Osteocyte (in vitro differentiated cells): ENCODE results near the gene KHNYN. TPM values are rescaled to one million over a fixed set of nuclear protein-coding genes. Genes with fewer than 3 reads are reported as not detected.
A peak's percentile ranks its signal among the peaks of the same experiment; 100 is the strongest.
"Not testable (repeated sequence)": the region's sequence is repeated elsewhere in the genome, so short reads cannot be mapped to it uniquely, and the experiment has no call there.

Source experiments
- DNase-seq: peaks from one replicate; pipeline ENCODE4 v3.0.0; 2021; ENCODE audit warnings: mixed read lengths; ENCODE audit not compliant: unreplicated experiment; ENCODE audit errors: extremely low spot score
- H3K27ac Mint-ChIP-seq: one replicate; pipeline ENCODE4 v1.8.0; 2021; ENCODE audit warnings: mild to moderate bottlenecking, mixed read lengths; ENCODE audit not compliant: unreplicated experiment
- H3K27me3 Mint-ChIP-seq: one replicate; pipeline ENCODE4 v1.8.0; 2021; ENCODE audit warnings: mixed read lengths; ENCODE audit not compliant: unreplicated experiment
- H3K36me3 Mint-ChIP-seq: one replicate; pipeline ENCODE4 v1.8.0; 2021; ENCODE audit warnings: mixed read lengths; ENCODE audit not compliant: unreplicated experiment
- H3K4me1 Mint-ChIP-seq: one replicate; pipeline ENCODE4 v1.8.0; 2021; ENCODE audit warnings: mixed read lengths; ENCODE audit not compliant: unreplicated experiment
- H3K4me3 Mint-ChIP-seq: one replicate; pipeline ENCODE4 v1.8.0; 2021; ENCODE audit warnings: mild to moderate bottlenecking, moderate library complexity, mixed read lengths; ENCODE audit not compliant: unreplicated experiment
- H3K9me3 Mint-ChIP-seq: one replicate; pipeline ENCODE4 v1.8.0; 2021; ENCODE audit warnings: mixed read lengths; ENCODE audit not compliant: unreplicated experiment
- total RNA-seq: library from RNA; stranded (reverse); gene quantifications from 2 replicates; pipeline ENCODE4 v1.2.1, GENCODE V29; 2021
- TF ChIP-seq, protein P1 (sequence below): fragments of 200-600 bp; sonication (generic); IDR thresholded peaks from 2 replicates; pipeline ENCODE4 v1.5.0; 2021; ENCODE audit warnings: antibody characterized with exemption, mild to moderate bottlenecking, moderate library complexity

Gene KHNYN
- total RNA-seq, 1 donor from 2014 or later = 60.9 TPM

- no peaks in the 10 kb centered on the region for H3K9me3 Mint-ChIP-seq
- H3K27me3 Mint-ChIP-seq = no peaks in the 10 kb centered on the region
- peak within 1 kb of the TSS; percentile 89 for H3K4me3 Mint-ChIP-seq
- peak; percentile 98 for DNase-seq
- H3K27ac Mint-ChIP-seq = peak within 1 kb of the TSS; percentile 100
- H3K4me1 Mint-ChIP-seq = peaks cover 22% of the 10 kb centered on the region
- TF ChIP-seq, protein P1, sequence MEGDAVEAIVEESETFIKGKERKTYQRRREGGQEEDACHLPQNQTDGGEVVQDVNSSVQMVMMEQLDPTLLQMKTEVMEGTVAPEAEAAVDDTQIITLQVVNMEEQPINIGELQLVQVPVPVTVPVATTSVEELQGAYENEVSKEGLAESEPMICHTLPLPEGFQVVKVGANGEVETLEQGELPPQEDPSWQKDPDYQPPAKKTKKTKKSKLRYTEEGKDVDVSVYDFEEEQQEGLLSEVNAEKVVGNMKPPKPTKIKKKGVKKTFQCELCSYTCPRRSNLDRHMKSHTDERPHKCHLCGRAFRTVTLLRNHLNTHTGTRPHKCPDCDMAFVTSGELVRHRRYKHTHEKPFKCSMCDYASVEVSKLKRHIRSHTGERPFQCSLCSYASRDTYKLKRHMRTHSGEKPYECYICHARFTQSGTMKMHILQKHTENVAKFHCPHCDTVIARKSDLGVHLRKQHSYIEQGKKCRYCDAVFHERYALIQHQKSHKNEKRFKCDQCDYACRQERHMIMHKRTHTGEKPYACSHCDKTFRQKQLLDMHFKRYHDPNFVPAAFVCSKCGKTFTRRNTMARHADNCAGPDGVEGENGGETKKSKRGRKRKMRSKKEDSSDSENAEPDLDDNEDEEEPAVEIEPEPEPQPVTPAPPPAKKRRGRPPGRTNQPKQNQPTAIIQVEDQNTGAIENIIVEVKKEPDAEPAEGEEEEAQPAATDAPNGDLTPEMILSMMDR = peak; percentile 7
- H3K36me3 Mint-ChIP-seq = peaks cover 32% of the 10 kb centered on the region
Observed at GRCh38 chr14:24442240-24443052, 12.7 kb downstream of the KHNYN start, which contains the start of gene SDR39U1. Gene SDR39U1 (minus strand): TSS chr14:24442776. CDS start chr14:24442769, 7 bp downstream.

DNA sequence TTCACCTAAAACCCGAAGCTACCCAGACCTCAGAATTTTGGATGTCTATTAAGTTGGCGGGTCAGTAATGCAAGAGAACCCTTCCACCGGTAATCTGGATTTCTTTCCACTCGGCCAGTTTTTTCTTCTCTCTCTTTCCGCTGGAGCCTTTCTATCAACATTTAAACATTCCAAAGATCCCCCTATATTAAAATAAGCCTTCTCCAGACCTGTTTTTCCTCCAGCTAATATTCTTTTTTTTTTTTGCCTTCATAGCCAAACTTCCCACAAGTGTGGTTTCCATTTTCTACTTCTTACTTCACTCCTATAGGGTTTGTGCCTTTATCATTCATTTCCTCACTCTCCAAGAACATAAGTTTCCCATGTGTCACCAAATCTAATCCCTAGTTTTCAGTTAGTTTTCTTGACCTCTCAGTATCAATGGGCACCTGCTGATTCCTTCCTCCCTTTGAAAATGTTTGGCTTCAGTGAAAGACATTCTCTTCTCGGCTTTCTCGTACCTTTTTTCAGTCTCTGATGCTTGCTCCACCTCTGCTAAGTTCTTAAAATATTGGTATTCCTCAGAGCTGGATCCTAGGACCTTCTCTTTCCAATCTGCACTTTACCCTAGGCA, 13.4 kb downstream of the KHNYN start:
- TF ChIP-seq, protein P1 = no peak
- peak overlapping the region; percentile 100 for H3K27ac Mint-ChIP-seq
- peaks cover 22% of the 10 kb centered on the region for H3K4me1 Mint-ChIP-seq
- no peaks in the 10 kb centered on the region for H3K9me3 Mint-ChIP-seq
- peaks cover 25% of the 10 kb centered on the region for H3K36me3 Mint-ChIP-seq
- H3K27me3 Mint-ChIP-seq = no peaks in the 10 kb centered on the region
- peak overlapping the region; percentile 89 for H3K4me3 Mint-ChIP-seq
- DNase-seq = no peak

GRCh38 chr14:24450828-24451227, 21.1 kb downstream of the KHNYN start:
- H3K4me1 Mint-ChIP-seq, H3K27me3 Mint-ChIP-seq, DNase-seq, H3K27ac Mint-ChIP-seq, H3K4me3 Mint-ChIP-seq, H3K9me3 Mint-ChIP-seq: not testable (repeated sequence)
- H3K36me3 Mint-ChIP-seq = peaks cover 28% of the 10 kb centered on the region

- TF ChIP-seq, protein P1 = no peak
- no peaks in the 10 kb centered on the region for H3K27me3 Mint-ChIP-seq
- no peak for DNase-seq
- H3K27ac Mint-ChIP-seq = no peak overlapping the region
- H3K4me1 Mint-ChIP-seq = no peaks in the 10 kb centered on the region
- peaks cover 13% of the 10 kb centered on the region for H3K9me3 Mint-ChIP-seq
- no peak overlapping the region for H3K4me3 Mint-ChIP-seq
- peaks cover 34% of the 10 kb centered on the region for H3K36me3 Mint-ChIP-seq
Observed at GRCh38 chr14:24456980-24457379, 27.2 kb downstream of the KHNYN start.

- H3K27me3 Mint-ChIP-seq = no peaks in the 10 kb centered on the region
- H3K27ac Mint-ChIP-seq = no peak overlapping the region
- H3K36me3 Mint-ChIP-seq = peaks cover 20% of the 10 kb centered on the region
- TF ChIP-seq, protein P1 = no peak
- DNase-seq = no peak
- H3K9me3 Mint-ChIP-seq = peaks cover 9% of the 10 kb centered on the region
- H3K4me1 Mint-ChIP-seq = no peaks in the 10 kb centered on the region
- H3K4me3 Mint-ChIP-seq = no peak overlapping the region
Observed at GRCh38 chr14:24458736-24459135, 29.0 kb downstream of the KHNYN start.
